ENCODE data around the gene WEE1. TPM values are rescaled to one million over a fixed set of nuclear protein-coding genes. Genes with fewer than 3 reads are reported as not detected.

Gene WEE1
- total RNA-seq (2021; ENCODE audit: unreplicated experiment) (67.9 TPM), Bru-seq, nascent RNA (percentile 99 among the genes with signal in this experiment), BruChase-seq, experiment 1, labeled RNA remaining after a 2-hour chase (percentile 97 among the genes with signal in this experiment), BruChase-seq, experiment 2, labeled RNA remaining after a 6-hour chase (percentile 87 among the genes with signal in this experiment)
- polyA plus RNA-seq (2012; ENCODE audit: insufficient read length), result 25.1 TPM
- long read RNA-seq, transcript WEE1-202 (11 exons, 2,799 nt), result major isoform, 142 of 166 reads
- long read RNA-seq, partial matches to known transcripts, result 6 of 166 reads
- long read RNA-seq, other reads (novel, unspliced or antisense), result 15 of 166 reads

- in situ Hi-C loops (cut with HindIII; ENCODE audit: low pct_unique_long_range_greater_than_20kb, low sequenced_read_pairs), result no loop called here
- H3K4me3 ChIP-seq (ENCODE audit: low read depth in 2 of 2, low read length in 2 of 2), result peak within 1 kb of the TSS; percentile 85 to 87
- H3K27ac ChIP-seq (ENCODE audit: low read length), result peak within 1 kb of the TSS; percentile 99
- peaks cover 27% of the 10 kb centered on the region for H3K36me3 ChIP-seq (ENCODE audit: control insufficient read depth, insufficient read depth, low read length)
- TF ChIP-seq, protein P1, sequence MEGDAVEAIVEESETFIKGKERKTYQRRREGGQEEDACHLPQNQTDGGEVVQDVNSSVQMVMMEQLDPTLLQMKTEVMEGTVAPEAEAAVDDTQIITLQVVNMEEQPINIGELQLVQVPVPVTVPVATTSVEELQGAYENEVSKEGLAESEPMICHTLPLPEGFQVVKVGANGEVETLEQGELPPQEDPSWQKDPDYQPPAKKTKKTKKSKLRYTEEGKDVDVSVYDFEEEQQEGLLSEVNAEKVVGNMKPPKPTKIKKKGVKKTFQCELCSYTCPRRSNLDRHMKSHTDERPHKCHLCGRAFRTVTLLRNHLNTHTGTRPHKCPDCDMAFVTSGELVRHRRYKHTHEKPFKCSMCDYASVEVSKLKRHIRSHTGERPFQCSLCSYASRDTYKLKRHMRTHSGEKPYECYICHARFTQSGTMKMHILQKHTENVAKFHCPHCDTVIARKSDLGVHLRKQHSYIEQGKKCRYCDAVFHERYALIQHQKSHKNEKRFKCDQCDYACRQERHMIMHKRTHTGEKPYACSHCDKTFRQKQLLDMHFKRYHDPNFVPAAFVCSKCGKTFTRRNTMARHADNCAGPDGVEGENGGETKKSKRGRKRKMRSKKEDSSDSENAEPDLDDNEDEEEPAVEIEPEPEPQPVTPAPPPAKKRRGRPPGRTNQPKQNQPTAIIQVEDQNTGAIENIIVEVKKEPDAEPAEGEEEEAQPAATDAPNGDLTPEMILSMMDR (IDR thresholded peaks at IDR 0.05), result no peak
- TF ChIP-seq SIN3A (IDR thresholded peaks at IDR 0.05; ENCODE audit: borderline replicate concordance, insufficient read depth, low read depth, low read length) (peak; percentile 59), TCF7L2 (IDR thresholded peaks at IDR 0.05; ENCODE audit: low read depth, low read length) (peak; percentile 62), POLR2AphosphoS5 (IDR thresholded peaks at IDR 0.05; ENCODE audit: low read depth, low read length) (peak; percentile 95)
- TF ChIP-seq, protein P2, sequence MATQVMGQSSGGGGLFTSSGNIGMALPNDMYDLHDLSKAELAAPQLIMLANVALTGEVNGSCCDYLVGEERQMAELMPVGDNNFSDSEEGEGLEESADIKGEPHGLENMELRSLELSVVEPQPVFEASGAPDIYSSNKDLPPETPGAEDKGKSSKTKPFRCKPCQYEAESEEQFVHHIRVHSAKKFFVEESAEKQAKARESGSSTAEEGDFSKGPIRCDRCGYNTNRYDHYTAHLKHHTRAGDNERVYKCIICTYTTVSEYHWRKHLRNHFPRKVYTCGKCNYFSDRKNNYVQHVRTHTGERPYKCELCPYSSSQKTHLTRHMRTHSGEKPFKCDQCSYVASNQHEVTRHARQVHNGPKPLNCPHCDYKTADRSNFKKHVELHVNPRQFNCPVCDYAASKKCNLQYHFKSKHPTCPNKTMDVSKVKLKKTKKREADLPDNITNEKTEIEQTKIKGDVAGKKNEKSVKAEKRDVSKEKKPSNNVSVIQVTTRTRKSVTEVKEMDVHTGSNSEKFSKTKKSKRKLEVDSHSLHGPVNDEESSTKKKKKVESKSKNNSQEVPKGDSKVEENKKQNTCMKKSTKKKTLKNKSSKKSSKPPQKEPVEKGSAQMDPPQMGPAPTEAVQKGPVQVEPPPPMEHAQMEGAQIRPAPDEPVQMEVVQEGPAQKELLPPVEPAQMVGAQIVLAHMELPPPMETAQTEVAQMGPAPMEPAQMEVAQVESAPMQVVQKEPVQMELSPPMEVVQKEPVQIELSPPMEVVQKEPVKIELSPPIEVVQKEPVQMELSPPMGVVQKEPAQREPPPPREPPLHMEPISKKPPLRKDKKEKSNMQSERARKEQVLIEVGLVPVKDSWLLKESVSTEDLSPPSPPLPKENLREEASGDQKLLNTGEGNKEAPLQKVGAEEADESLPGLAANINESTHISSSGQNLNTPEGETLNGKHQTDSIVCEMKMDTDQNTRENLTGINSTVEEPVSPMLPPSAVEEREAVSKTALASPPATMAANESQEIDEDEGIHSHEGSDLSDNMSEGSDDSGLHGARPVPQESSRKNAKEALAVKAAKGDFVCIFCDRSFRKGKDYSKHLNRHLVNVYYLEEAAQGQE (IDR thresholded peaks at IDR 0.05; ENCODE audit: insufficient read depth in 1 of 2, low read depth in 2 of 2, low read length in 1 of 2), result 0 out of 4 replicates have a peak, but pooled peaks of 1 of the 2 experiments have one; percentile 42
- peaks cover 50% of the 10 kb centered on the region for H3K4me1 ChIP-seq (ENCODE audit: control insufficient read depth, insufficient read depth, low read length)
- CTCF ChIA-PET, result interaction anchor here (0.6 to 1.3 kb wide), 2 partner anchors 38 to 40 kb away, joined by 3 to 4 read pairs; no protein-coding TSS in a partner anchor
- intact Hi-C loops (cut with micrococcal nuclease; ENCODE audit: unreplicated experiment), result loop anchor here (10.0 kb wide), 1 partner anchor 732 kb away; the partner anchor contains the start of gene ADM
- DNase-seq (ENCODE audit: low read depth, low spot score), result peak; percentile 98
- H3K27me3 ChIP-seq (ENCODE audit: control insufficient read depth, insufficient read depth, low read length), result no peaks in the 10 kb centered on the region
- ATAC-seq, result peak; percentile 90
- BruUV-seq (replicated peaks), result no TSS peak
- POLR2A ChIA-PET, result interaction anchor here (0.5 to 1.8 kb wide), 16 partner anchors 9 to 852 kb away, joined by 3 to 18 read pairs (median 4); partner anchors contain the start of gene ZNF143
- H3K9me3 ChIP-seq (ENCODE audit: control insufficient read depth, insufficient read depth, low read depth, low read length), result no peaks in the 10 kb centered on the region
Measured at GRCh38 chr11:9573052-9573774, at the start of gene WEE1. WEE1 (plus strand) TSS chr11:9573670; CDS start chr11:9573934, 264 bp downstream.

DNA sequence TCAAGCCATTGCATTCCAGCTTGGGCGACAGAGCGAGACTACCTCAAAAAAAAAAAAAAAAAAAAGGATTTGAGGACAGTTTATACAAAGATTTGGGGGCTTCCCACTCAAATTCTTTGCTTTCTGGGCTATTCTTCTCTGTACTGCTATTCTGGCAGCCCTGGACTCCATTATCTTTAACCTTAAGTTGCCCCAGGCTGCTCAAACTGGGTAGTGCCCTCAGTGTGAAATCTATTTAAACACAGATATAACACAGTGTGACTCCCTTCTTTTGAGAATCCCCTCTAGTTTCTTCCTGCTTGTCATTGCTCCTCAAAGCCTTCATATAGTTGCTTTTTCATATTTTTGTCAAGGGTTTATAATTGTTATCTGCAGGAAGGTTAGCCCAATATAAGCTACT lies 49.5 kb upstream of the WEE1 start:
- Histone ChIP-seq H3K4me3 (ENCODE audit: low read depth in 2 of 2, low read length in 2 of 2) (no peak overlapping the region), H3K36me3 (ENCODE audit: control insufficient read depth, insufficient read depth, low read length) (no peaks in the 10 kb centered on the region; the same call in 1 of the 2 replicates), H3K27ac (ENCODE audit: low read length) (no peak overlapping the region), H3K4me1 (ENCODE audit: control insufficient read depth, insufficient read depth, low read length) (peaks cover 20% of the 10 kb centered on the region), H3K27me3 (ENCODE audit: control insufficient read depth, insufficient read depth, low read length) (no peaks in the 10 kb centered on the region), H3K9me3 (ENCODE audit: control insufficient read depth, insufficient read depth, low read depth, low read length) (no peaks in the 10 kb centered on the region)
- POLR2A ChIA-PET, result no interaction called here
- in situ Hi-C loops (cut with HindIII; ENCODE audit: low pct_unique_long_range_greater_than_20kb, low sequenced_read_pairs) (no loop called here), intact Hi-C loops (cut with micrococcal nuclease; ENCODE audit: unreplicated experiment) (no loop called here)
- ATAC-seq (no peak), DNase-seq (ENCODE audit: low read depth, low spot score) (no peak)
- no TSS peak for BruUV-seq (replicated peaks)
- TF ChIP-seq POLR2AphosphoS5 (IDR thresholded peaks at IDR 0.05; ENCODE audit: low read depth, low read length) (no peak), TCF7L2 (IDR thresholded peaks at IDR 0.05; ENCODE audit: low read depth, low read length) (no peak), SIN3A (IDR thresholded peaks at IDR 0.05; ENCODE audit: borderline replicate concordance, insufficient read depth, low read depth, low read length) (no peak)
- TF ChIP-seq, protein P2 (IDR thresholded peaks at IDR 0.05; ENCODE audit: insufficient read depth in 1 of 2, low read depth in 2 of 2, low read length in 1 of 2), result no peak
- TF ChIP-seq, protein P1 (IDR thresholded peaks at IDR 0.05), result no peak
- CTCF ChIA-PET, result interaction anchor here (0.6 to 0.7 kb wide), 3 partner anchors 18 to 1340 kb away, joined by 3 to 7 read pairs (median 3); no protein-coding TSS in a partner anchor
